Testis (tissue), 5 donors: Measurements from ENCODE around the gene GMCL1. TPM values are rescaled to one million over a fixed set of nuclear protein-coding genes. Genes with fewer than 3 reads are reported as not detected.

Experiments
- DNase-seq: peaks from one replicate; pipeline ENCODE4 v3.0.0-alpha.2; 2019
- H3K27ac ChIP-seq, 2 donors: fragments of 200-600 bp; sonication (generic); one replicate each; pipeline ENCODE4 v1.5.1; 2019
- H3K27me3 ChIP-seq: fragments of 200-600 bp; sonication (generic); one replicate; pipeline ENCODE4 v1.5.1; 2019
- H3K36me3 ChIP-seq: fragments of 200-600 bp; sonication (generic); one replicate; pipeline ENCODE4 v1.5.1; 2017; ENCODE audit warnings: low read depth; ENCODE audit errors: missing control alignments
- H3K4me1 ChIP-seq: fragments of 200-600 bp; sonication (generic); one replicate; pipeline ENCODE4 v1.5.1; 2019
- H3K4me3 ChIP-seq, 2 donors: fragments of 200-600 bp; sonication (generic); one replicate each; pipeline ENCODE4 v1.5.1; 2017 to 2019
- H3K9me3 ChIP-seq: fragments of 200-600 bp; sonication (generic); one replicate; pipeline ENCODE4 v1.5.1; 2017
- POLR2A ChIP-seq: fragments of 450-650 bp; IDR thresholded peaks from one replicate; pipeline ENCODE4 v1.6.1; 2017; ENCODE audit warnings: antibody characterized with exemption, mild to moderate bottlenecking, moderate library complexity
- WGBS, 2 donors: methylation state at CpG; one replicate each; pipeline ENCODE4 v1.1.5; 2018; 5-methylcytosine and 5-hydroxymethylcytosine counted together
- intact Hi-C: fragments of 100-400 bp; cut with DNase I; formaldehyde crosslinking; loops from one replicate; pipeline ENCODE4 v1.15.1; 2023; ENCODE audit warnings: low total_unique reads
- long read RNA-seq, 2 donors: transcript quantifications; one replicate each; lab custom pipeline, GENCODE V29; 2026
- polyA plus RNA-seq: library from polyadenylated mRNA; stranded (reverse); fragments of 350-450 nt; fragmentation: Illumina TruSeq; extraction: RNeasy Lipid Tissue Mini Kit (QIAGEN cat#74804); gene quantifications from one replicate; pipeline ENCODE4 v1.2.3, GENCODE V29; 2014; ENCODE audit warnings: low read depth, low replicate concordance; ENCODE audit not compliant: insufficient read depth
- total RNA-seq, 2 donors: library from RNA; depleted of rRNA; stranded (reverse); fragments of >200 nt; gene quantifications; one replicate each; pipeline ENCODE4 v1.2.3, GENCODE V29; 2016
- TF ChIP-seq, protein P1 (sequence below), 3 experiments: fragments of 450-650 bp in 2 of 3; fragments of 200-600 bp in 1 of 3; sonication (generic) in 1 of 3; IDR thresholded peaks; one replicate each; pipeline ENCODE4 v1.5.1; 2016 to 2019; ENCODE audit warnings: antibody characterized with exemption in 3 of 3, mild to moderate bottlenecking in 2 of 3, moderate library complexity in 1 of 3

The GMCL1 gene, protein sequence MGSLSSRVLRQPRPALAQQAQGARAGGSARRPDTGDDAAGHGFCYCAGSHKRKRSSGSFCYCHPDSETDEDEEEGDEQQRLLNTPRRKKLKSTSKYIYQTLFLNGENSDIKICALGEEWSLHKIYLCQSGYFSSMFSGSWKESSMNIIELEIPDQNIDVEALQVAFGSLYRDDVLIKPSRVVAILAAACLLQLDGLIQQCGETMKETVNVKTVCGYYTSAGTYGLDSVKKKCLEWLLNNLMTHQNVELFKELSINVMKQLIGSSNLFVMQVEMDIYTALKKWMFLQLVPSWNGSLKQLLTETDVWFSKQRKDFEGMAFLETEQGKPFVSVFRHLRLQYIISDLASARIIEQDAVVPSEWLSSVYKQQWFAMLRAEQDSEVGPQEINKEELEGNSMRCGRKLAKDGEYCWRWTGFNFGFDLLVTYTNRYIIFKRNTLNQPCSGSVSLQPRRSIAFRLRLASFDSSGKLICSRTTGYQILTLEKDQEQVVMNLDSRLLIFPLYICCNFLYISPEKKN
- 10 to 100 TPM; 19.9 to 27.6 TPM for total RNA-seq
- polyA plus RNA-seq, result 30.5 TPM
- long read RNA-seq, donor 1, full-length matches to known transcripts, result 7 of 7 reads
- long read RNA-seq, donor 1, partial matches to known transcripts, result 0 of 7 reads
- long read RNA-seq, donor 1, other reads (novel, unspliced or antisense), result 0 of 7 reads
- long read RNA-seq, donor 2, full-length matches to known transcripts, result 4 of 4 reads
- long read RNA-seq, donor 2, partial matches to known transcripts, result 0 of 4 reads
- long read RNA-seq, donor 2, other reads (novel, unspliced or antisense), result 0 of 4 reads

GRCh38 chr2:69829256-69830044, at the start of gene GMCL1:
Gene GMCL1 (plus strand): TSS chr2:69829660. CDS start chr2:69829893, 233 bp downstream.
- intact Hi-C loops, result no loop called here
- Histone ChIP-seq H3K4me1 (peaks cover 4% of the 10 kb centered on the region), H3K9me3 (no peaks in the 10 kb centered on the region), H3K4me3 (peak within 1 kb of the TSS; percentile 92 to 94), H3K27ac (peak within 1 kb of the TSS; percentile 89 to 96), H3K36me3 (no peaks in the 10 kb centered on the region), H3K27me3 (no peaks in the 10 kb centered on the region)
- peak; percentile 98 for DNase-seq
- TF ChIP-seq, protein P1, sequence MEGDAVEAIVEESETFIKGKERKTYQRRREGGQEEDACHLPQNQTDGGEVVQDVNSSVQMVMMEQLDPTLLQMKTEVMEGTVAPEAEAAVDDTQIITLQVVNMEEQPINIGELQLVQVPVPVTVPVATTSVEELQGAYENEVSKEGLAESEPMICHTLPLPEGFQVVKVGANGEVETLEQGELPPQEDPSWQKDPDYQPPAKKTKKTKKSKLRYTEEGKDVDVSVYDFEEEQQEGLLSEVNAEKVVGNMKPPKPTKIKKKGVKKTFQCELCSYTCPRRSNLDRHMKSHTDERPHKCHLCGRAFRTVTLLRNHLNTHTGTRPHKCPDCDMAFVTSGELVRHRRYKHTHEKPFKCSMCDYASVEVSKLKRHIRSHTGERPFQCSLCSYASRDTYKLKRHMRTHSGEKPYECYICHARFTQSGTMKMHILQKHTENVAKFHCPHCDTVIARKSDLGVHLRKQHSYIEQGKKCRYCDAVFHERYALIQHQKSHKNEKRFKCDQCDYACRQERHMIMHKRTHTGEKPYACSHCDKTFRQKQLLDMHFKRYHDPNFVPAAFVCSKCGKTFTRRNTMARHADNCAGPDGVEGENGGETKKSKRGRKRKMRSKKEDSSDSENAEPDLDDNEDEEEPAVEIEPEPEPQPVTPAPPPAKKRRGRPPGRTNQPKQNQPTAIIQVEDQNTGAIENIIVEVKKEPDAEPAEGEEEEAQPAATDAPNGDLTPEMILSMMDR (IDR thresholded peaks at IDR 0.05), result peak in 1 of 3 experiments; percentile 21
- TF ChIP-seq POLR2A, result peak; percentile 86
- 0% methylated on average over 11 to 57 of the region's 74 CpGs for WGBS, 2 donors

- no peak for DNase-seq
- Histone ChIP-seq H3K36me3 (no peaks in the 10 kb centered on the region), H3K9me3 (no peaks in the 10 kb centered on the region), H3K27me3 (no peaks in the 10 kb centered on the region), H3K27ac (no peak overlapping the region), H3K4me3 (no peak overlapping the region), H3K4me1 (no peaks in the 10 kb centered on the region)
- intact Hi-C loops, result no loop called here
- 69% methylated on average over 5 of the region's 5 CpGs for WGBS, 2 donors
- TF ChIP-seq, protein P1 (IDR thresholded peaks at IDR 0.05), result no peak
- no peak for TF ChIP-seq POLR2A
These were observed 48.5 kb upstream of the GMCL1 start for GRCh38 chr2:69780921-69781320.

DNA sequence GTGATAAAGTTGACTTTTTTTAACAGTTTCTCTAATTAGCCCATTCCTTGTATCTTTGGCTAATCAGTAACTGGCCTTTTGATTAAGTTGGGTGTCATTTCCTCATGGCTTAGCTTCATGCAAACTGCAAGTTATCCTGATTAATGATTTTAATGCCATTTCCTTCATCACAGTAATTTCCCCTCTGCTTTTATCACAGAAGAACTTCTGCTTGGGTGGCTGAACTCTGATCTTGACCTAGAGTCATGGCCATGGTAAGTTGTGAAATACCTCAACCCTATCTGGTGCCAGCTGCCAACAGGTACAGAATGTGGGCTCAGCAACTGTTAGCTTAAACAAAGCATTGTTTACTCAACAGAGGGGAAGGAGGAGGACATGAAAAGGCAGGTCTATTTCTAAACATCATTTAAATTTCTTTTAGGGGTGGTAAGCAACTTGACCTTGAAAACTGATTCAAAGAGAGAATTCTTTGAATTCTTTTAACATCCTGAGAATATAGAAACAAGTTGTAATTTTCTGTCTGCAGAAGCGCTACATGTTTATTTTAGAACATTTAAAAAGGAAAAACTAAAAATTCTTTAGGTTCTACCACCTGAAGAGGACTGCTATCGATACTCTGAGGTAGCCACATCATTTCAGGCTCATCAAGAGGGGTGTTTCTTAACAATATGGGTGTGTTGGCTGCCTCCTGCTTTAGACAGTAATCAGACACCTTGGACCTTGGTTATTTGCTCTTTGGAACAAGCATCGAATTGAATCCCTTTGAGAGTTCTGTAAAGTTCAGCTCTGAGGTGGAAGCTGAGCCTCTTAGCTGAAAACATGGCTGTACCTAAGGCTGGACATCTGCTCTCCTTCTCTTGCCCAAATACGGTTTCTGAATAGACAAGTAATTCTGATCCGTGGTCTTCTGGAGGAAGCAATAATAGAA, 47.9 kb upstream of the GMCL1 start:
- H3K36me3 ChIP-seq, result no peaks in the 10 kb centered on the region
- no peaks in the 10 kb centered on the region for H3K4me1 ChIP-seq
- no peak for DNase-seq
- H3K4me3 ChIP-seq, result no peak overlapping the region
- H3K27me3 ChIP-seq, result no peaks in the 10 kb centered on the region
- 48% methylated on average over 5 of the region's 5 CpGs for WGBS, 2 donors
- no peaks in the 10 kb centered on the region for H3K9me3 ChIP-seq
- H3K27ac ChIP-seq, result no peak overlapping the region
- intact Hi-C loops, result no loop called here
- no peak for TF ChIP-seq POLR2A
- TF ChIP-seq, protein P1 (IDR thresholded peaks at IDR 0.05), result no peak

GRCh38 chr2:69784228-69784627, 45.2 kb upstream of the GMCL1 start:
- Histone ChIP-seq H3K4me3 (no peak overlapping the region), H3K27me3 (no peaks in the 10 kb centered on the region), H3K36me3 (no peaks in the 10 kb centered on the region), H3K4me1 (peaks cover 1% of the 10 kb centered on the region), H3K9me3 (no peaks in the 10 kb centered on the region), H3K27ac (no peak overlapping the region)
- intact Hi-C loops, result no loop called here
- TF ChIP-seq POLR2A, result no peak
- TF ChIP-seq, protein P1 (IDR thresholded peaks at IDR 0.05), result no peak
- no peak for DNase-seq
- 92 to 93% methylated on average over 5 of the region's 5 CpGs for WGBS, 2 donors
